GM23338 (cell line): ENCODE measurements around the gene TMSB15B.

Experiments used
- CREB1 ChIP-seq: fragments of 250-450 bp; sonication (Bioruptor Pico); IDR thresholded peaks from 2 replicates; pipeline ENCODE4 v1.5.0; 2020; ENCODE audit warnings: low read depth, mild to moderate bottlenecking, moderate library complexity
- EZH2 ChIP-seq: fragments of 200-600 bp; sonication (generic); IDR thresholded peaks from one replicate; pipeline ENCODE4 v1.8.0; 2017; ENCODE audit warnings: antibody characterized with exemption, mild to moderate bottlenecking, low read depth; ENCODE audit not compliant: unreplicated experiment
- EZH2phosphoT487 ChIP-seq: fragments of 200-600 bp; sonication (generic); IDR thresholded peaks from one replicate; pipeline ENCODE4 v1.8.1; 2018; ENCODE audit warnings: antibody characterized with exemption; ENCODE audit not compliant: unreplicated experiment
- JUNB ChIP-seq: IDR thresholded peaks from one replicate; pipeline ENCODE4 v1.6.1; 2016; ENCODE audit warnings: antibody characterized with exemption; ENCODE audit not compliant: unreplicated experiment
- POLR2AphosphoS5 ChIP-seq: IDR thresholded peaks from 2 replicates; pipeline ENCODE4 v1.6.1; 2016; ENCODE audit warnings: antibody characterized with exemption, low read depth
- TF ChIP-seq, protein P1 (sequence below), 2 experiments: fragments of 200-600 bp in 1 of 2; sonication (generic) in 1 of 2; conservative IDR thresholded peaks; 2 replicates each; pipeline versions ENCODE4 v1.5.1 to v1.6.1; 2016 to 2017; ENCODE audit warnings: antibody characterized with exemption in 2 of 2, low read depth in 2 of 2, mild to moderate bottlenecking in 2 of 2, moderate library complexity in 1 of 2

DNA sequence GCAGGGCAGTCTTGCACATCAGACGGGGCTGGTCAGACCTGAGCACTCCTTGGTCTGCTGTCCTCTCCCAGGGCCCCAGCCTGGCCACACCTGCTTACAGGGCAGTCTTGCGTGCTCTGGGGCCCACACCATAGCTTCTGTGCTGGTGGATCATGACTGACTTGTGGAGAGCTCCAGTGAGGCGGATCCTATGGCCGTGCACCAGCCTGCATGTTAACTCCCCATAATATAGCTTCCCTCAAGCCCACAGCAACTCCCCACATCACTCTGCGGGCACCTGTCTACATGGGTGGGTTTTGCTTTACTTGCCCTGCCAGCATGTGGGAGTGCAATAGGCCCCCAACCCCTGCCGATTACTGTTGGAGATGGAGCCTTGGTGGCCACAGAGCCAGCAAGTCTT, 8.2 kb upstream of the TMSB15B start:
- TF ChIP-seq CREB1 (CRISPR knock-in tag) (no peak), EZH2 (no peak), POLR2AphosphoS5 (no peak), EZH2phosphoT487 (no peak), JUNB (no peak)
- TF ChIP-seq, protein P1, sequence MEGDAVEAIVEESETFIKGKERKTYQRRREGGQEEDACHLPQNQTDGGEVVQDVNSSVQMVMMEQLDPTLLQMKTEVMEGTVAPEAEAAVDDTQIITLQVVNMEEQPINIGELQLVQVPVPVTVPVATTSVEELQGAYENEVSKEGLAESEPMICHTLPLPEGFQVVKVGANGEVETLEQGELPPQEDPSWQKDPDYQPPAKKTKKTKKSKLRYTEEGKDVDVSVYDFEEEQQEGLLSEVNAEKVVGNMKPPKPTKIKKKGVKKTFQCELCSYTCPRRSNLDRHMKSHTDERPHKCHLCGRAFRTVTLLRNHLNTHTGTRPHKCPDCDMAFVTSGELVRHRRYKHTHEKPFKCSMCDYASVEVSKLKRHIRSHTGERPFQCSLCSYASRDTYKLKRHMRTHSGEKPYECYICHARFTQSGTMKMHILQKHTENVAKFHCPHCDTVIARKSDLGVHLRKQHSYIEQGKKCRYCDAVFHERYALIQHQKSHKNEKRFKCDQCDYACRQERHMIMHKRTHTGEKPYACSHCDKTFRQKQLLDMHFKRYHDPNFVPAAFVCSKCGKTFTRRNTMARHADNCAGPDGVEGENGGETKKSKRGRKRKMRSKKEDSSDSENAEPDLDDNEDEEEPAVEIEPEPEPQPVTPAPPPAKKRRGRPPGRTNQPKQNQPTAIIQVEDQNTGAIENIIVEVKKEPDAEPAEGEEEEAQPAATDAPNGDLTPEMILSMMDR (conservative IDR thresholded peaks at IDR 0.05; ENCODE audit: low read depth in 2 of 2) = no peak
